ENCODE results near the gene IGF2.

DNA sequence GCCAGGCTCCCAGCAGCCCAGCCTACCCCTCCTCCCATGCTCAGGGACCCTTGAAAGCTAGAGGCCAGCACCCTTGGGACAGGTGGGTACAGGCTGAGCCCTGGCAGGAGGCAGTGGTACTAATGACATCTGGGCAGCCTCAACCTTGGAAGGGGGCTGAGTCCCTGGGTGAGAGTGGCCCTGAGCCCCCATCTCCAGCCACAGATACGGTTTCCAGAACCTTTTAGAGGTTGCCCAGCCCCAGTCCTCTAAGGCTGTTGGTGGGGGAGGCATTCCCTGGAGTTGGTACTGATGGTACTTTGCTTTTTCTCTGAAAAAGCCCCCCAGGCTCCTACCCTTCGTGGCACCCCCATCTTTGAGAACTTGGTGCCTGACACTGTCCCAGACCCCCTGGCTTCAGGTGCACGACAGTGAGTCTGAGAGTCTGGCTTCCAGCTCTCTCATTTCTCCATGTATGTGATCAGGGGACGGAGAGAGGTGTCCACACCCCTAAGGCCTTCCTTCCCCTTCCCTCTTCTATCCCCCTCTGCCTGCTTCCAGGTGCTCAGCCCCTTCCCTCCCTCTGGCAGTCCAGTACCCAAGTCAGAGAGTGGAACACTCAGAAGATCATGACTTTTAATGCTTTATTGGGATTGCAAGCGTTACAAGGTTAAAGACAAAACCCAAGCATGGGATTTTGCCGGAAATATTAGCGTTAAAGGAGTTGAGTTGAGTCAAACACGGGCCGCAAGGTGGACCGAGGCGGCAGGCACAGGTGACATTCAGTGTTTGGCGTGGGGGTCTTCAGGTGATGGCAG is 10.5 kb downstream of the IGF2 start:
- TF ChIP-seq, protein P1, sequence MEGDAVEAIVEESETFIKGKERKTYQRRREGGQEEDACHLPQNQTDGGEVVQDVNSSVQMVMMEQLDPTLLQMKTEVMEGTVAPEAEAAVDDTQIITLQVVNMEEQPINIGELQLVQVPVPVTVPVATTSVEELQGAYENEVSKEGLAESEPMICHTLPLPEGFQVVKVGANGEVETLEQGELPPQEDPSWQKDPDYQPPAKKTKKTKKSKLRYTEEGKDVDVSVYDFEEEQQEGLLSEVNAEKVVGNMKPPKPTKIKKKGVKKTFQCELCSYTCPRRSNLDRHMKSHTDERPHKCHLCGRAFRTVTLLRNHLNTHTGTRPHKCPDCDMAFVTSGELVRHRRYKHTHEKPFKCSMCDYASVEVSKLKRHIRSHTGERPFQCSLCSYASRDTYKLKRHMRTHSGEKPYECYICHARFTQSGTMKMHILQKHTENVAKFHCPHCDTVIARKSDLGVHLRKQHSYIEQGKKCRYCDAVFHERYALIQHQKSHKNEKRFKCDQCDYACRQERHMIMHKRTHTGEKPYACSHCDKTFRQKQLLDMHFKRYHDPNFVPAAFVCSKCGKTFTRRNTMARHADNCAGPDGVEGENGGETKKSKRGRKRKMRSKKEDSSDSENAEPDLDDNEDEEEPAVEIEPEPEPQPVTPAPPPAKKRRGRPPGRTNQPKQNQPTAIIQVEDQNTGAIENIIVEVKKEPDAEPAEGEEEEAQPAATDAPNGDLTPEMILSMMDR (IDR thresholded peaks at IDR 0.05), result no peak
- no peak for TF ChIP-seq POLR2A (IDR thresholded peaks at IDR 0.05)

Measured in testis (tissue), 2 donors.